NCI-H2171 (cell line): ENCODE results near the gene KLHDC9.

Experiments used
- DNase-seq: peaks from one replicate; lab custom pipeline; 2025; lab: John Stamatoyannopoulos, UW

Gene KLHDC9

DNA sequence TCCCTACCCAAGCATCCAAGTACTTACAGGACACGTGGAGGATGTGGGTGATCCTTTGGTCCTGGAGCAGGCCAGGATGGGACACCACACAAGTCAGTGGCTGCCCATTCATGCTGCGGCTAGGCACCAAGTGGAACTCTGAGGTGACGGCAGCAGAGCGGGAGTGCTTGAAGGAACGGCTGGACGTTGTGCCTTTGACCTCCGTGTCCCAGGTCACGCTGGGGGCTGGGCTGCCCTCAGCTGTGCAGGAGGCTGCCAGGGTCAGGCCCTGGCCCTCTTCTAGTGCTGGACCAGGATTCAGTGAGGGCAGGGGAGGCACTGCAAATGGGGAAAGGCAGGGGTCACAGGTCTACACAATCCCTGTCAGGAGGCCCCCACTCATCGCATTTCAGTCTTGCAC lies 20.7 kb upstream of the KLHDC9 start:
- no peak for DNase-seq

DNA sequence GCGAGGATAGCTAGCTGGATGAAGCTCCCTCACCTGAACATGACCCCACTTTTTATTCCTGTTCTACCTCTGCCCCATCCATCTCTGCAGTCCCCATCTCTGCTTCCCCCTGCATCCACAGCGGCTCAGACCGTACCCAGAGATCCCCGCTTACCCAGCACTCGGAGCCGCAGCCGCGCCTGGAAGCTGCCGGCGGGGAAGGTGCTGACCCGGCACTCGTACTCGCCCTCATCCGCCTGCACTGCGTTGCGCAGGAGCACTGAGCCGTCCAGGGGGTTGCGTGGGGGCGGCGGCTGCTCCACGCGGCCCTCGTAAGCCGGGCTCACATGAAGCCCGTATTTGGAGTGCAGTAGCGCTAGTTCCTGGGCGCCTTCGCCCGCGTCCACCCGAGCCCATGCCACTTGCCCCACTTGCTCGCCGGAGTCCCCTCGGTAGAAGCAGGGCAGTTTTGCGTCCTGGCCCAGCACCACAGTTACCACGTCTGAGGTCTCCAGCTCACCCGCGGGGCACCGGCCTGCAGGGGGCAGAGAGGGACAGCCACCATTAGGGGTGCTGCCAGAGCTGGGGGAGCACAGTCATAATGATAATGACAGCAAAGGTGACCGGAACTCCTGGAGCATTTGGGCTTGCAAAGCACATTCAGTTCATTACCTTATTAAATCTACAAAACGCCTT lies 18.6 kb upstream of the KLHDC9 start:
- DNase-seq: no peak

GRCh38 chr1:161080441-161081405 lies 17.4 kb upstream of the KLHDC9 start:
- DNase-seq: no peak

- no peak for DNase-seq
These were observed 16.6 kb upstream of the KLHDC9 start for GRCh38 chr1:161081519-161081918.

DNA sequence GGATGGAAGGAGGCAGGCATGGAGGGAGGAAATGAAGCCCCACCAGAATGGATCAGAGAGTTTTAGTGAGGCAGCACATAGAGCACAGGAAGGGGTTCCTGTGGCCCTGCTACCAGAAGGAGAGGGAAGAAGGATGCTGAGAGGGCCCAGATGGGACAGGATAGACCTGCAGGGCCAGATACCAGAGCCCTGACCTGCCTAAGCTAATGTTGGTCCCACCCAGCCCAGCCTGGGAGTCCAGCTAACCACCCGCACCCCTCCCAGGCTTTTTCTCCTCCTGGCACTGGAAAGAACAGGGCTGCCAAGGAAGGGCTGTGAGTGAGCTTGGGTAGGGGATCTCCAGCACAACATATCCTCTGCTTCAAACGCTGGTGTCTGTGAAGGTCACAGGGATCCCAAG lies 15.7 kb upstream of the KLHDC9 start:
- no peak for DNase-seq

DNA sequence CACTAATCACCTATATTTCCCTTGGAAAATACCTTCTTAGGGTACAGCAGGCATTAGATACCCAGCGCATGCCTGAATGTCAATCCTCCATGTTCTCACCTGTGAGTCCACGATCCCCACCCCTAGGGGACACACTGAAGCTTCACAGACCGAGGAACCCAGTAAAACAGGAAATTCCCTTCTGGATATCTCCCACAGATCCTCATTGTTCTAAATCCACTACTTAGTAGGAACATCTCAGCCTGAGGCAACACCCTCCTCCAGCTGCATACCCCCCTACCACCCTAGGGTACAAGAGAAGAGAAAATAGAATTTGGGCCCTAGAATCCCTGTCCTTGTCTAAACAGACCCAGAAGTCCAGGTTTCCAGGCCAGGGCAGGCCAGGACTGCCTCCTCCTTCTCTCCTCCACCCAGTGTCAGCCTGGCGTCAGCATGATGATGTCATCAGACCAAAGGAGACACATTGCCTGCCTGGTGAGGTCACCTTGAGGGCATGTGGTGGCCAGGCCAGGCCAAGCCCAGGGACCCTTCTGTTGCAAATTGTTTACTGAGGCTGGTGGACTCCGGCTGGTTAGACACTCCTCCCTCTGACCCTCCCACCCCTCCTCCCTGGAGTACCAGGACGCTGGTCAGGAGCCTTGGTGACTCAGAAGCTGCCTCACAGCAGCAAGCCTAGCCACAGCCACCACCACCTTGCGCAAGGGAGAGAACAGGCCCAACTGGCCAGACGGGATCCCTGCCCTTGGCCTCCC lies 15.0 kb upstream of the KLHDC9 start:
- no peak for DNase-seq

- DNase-seq: no peak
These were observed 14.2 kb upstream of the KLHDC9 start for GRCh38 chr1:161083748-161084596.

DNA sequence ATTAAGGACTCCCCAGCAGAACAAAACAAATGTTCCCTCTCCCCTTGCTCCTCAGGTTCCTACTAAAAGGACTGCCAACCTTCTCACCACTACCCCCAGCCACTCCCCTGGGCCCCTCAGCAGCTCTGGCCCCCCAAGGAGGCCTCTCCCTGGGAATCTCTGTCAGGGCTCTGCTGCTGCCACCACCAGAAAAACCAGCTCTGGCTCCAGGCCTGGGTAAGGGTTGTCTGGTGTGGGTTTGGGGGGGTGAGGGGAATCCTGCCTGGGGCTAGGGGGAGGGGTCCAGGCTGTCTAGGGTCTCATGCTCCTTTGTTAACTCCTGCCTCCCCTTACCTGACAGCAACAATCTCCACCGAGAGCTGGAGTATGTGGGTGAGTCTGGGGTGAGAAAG lies 13.6 kb upstream of the KLHDC9 start:
- no peak for DNase-seq

- DNase-seq: no peak
These were observed 13.0 kb upstream of the KLHDC9 start for GRCh38 chr1:161085165-161085564.

GRCh38 chr1:161086457-161086856 lies 11.7 kb upstream of the KLHDC9 start:
- no peak for DNase-seq

GRCh38 chr1:161088587-161089110 lies 9.5 kb upstream of the KLHDC9 start:
- no peak for DNase-seq

DNA sequence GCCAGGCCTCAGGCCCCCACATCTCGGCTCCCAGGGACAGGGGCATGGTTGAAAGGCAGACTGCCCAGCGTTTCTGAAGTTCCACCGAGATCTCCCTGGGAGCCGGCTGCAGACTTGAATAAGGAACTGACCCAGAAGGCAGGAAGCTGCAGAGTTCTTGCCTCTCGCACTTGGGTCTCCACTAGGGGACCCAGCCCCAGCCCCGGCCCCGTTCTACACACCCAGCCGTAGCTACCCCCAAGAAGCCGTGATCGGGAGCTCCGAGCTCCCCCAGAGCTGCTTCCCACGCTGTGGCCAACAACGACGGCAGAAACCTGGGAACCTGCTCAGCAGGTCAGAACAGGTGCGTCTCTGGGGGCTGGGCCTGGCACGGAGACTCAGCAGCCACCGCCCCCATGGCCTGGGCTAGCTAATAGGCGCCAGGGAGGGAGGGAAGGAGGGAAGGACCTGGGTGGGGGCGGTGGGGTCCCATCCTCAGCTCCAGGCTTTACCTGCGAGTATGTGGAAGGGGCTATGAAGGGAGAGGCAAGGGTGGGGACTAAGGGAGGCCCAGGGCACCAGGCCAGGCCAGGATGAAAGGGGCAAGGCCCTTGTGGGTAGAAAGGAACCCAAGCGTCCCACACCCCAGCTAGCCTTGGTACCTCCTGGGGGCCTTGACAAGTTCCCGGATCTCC lies 8.8 kb upstream of the KLHDC9 start, which contains the start of gene NECTIN4:
TSS of gene NECTIN4 (minus strand) at position 308 of the 674 bp plus-strand sequence. CDS start at position 46, 262 bp downstream.
- no peak for DNase-seq

- DNase-seq: no peak
These were observed 8.2 kb upstream of the KLHDC9 start for GRCh38 chr1:161089938-161090337.

DNA sequence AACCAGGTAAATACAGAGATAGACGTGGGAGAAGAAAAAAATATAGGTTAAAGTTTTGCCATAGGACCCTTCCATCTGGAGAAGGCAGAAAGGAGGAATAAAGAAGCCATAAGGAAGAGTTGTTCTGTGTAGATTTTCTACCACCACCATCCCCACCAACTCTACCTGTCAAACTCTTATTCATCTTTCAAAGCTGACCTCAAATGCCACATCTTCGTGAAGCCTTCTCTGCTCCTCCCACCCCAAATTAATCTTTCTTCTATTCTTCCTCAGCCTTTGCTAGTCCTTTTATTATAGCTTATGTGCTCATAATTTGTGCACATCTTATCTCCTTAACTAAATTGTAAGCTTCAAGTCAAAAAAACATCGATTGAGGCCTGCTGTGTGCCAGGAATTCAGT lies 7.5 kb upstream of the KLHDC9 start:
- DNase-seq: no peak

DNA sequence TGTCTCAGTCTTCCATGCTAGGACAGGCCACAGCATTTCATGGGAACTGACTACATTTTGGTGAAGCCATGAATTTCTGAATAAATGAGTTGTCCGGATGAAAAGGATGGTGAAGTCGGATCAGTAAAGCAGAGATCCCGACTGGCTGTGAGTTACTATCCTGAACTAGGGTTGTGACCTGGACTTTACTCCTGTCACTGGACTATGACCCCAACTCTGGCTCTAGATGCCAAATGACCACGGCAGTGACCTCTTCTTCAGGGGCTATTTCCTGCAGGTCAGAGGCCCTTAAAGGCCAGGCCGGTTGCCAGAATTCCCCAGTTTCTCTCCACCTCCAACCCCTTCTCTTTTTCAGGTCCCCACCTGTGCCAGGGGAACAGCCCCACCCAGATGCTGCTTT lies 7.1 kb upstream of the KLHDC9 start:
- DNase-seq: no peak

- DNase-seq: no peak
These were observed 6.2 kb upstream of the KLHDC9 start for GRCh38 chr1:161091796-161092507.

- no peak for DNase-seq
These were observed 5.5 kb upstream of the KLHDC9 start for GRCh38 chr1:161092621-161093028.

GRCh38 chr1:161094481-161094880 lies 3.7 kb upstream of the KLHDC9 start:
- DNase-seq: no peak

DNA sequence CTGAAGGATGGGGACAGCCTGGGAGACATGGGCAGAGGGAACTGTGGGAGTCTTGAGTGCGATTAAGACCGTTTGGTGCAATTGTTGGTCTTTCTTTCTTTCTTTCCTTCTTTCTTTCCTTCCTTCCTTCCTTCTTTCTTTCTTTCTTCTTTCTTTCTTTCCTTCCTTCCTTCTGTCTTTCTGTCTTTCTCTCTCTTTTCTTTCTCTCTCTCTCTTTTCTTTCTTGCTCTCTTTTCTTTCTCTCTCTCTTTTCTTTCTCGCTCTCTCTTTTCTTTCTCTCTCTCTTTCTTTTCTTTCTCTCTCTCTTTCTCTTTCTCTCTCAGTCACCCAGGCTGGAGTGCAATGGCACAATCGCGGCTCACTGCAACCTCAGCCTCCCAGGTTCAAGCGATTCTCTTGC lies 2.9 kb upstream of the KLHDC9 start:
- no peak for DNase-seq

GRCh38 chr1:161096015-161096414 lies 2.1 kb upstream of the KLHDC9 start:
- DNase-seq: no peak
